HepG2 (cell line): ENCODE measurements around the gene IKZF4.

Source experiments
- AFF4 ChIP-seq: sonication (generic); formaldehyde crosslinking; IDR thresholded peaks from 2 replicates; pipeline ENCODE4 v1.4.0; 2020; ENCODE audit warnings: missing genetic modification reagents
- CEBPG ChIP-seq: IDR thresholded peaks from 2 replicates; pipeline ENCODE4 v1.6.1; 2016
- CREB1 ChIP-seq, 2 experiments: fragments of 450-650 bp in 1 of 2; IDR thresholded peaks; 2 replicates each; pipeline ENCODE4 v1.6.1; 2016 to 2017; ENCODE audit warnings: control low read depth in 1 of 2, mild to moderate bottlenecking in 1 of 2, missing compliant biosample characterization in 1 of 2, missing genetic modification characterization in 1 of 2
- CTCF ChIP-seq: sonication (generic); formaldehyde crosslinking; IDR thresholded peaks from 2 replicates; pipeline ENCODE4 v1.5.0; 2020; ENCODE audit warnings: mild to moderate bottlenecking, missing genetic modification reagents, moderate library complexity
- GATA4 ChIP-seq: sonication (generic); IDR thresholded peaks from 2 replicates; pipeline ENCODE4 v1.6.1; 2016; ENCODE audit warnings: antibody characterized with exemption, low read depth, borderline replicate concordance
- GATAD2A ChIP-seq: IDR thresholded peaks from 2 replicates; pipeline ENCODE4 v1.6.1; 2016
- IRF2 ChIP-seq: IDR thresholded peaks from 2 replicates; pipeline ENCODE4 v1.6.1; 2018; ENCODE audit warnings: missing genetic modification reagents, missing compliant biosample characterization
- POLR2A ChIP-seq, 2 experiments: IDR thresholded peaks; 2 replicates each; pipeline ENCODE4 v1.6.1; 2011; ENCODE audit warnings: low read depth in 2 of 2, low read length in 2 of 2, mild to moderate bottlenecking in 1 of 2, moderate library complexity in 1 of 2; ENCODE audit not compliant: insufficient read depth in 1 of 2
- RAD51 ChIP-seq: fragments of 450-650 bp; IDR thresholded peaks from 2 replicates; pipeline ENCODE4 v1.6.1; 2016; ENCODE audit warnings: borderline replicate concordance
- SATB2 ChIP-seq: sonication (generic); formaldehyde crosslinking; IDR thresholded peaks from 2 replicates; pipeline ENCODE4 v1.5.0; 2020; ENCODE audit warnings: missing genetic modification reagents
- TAF1 ChIP-seq: sonication (generic); formaldehyde crosslinking; IDR thresholded peaks from 2 replicates; pipeline ENCODE4 v1.4.0; 2020; ENCODE audit warnings: missing genetic modification reagents
- ZBTB1 ChIP-seq: sonication (generic); formaldehyde crosslinking; IDR thresholded peaks from 2 replicates; pipeline ENCODE4 v1.4.0; 2020; ENCODE audit warnings: missing genetic modification reagents, borderline replicate concordance
- ZNF660 ChIP-seq: sonication (generic); formaldehyde crosslinking; IDR thresholded peaks from 2 replicates; pipeline ENCODE4 v1.5.1; 2020; ENCODE audit warnings: mild to moderate bottlenecking, low read depth, missing genetic modification reagents, borderline replicate concordance
- ZNF792 ChIP-seq: IDR thresholded peaks from 2 replicates; pipeline ENCODE4 v1.6.1; 2016

DNA sequence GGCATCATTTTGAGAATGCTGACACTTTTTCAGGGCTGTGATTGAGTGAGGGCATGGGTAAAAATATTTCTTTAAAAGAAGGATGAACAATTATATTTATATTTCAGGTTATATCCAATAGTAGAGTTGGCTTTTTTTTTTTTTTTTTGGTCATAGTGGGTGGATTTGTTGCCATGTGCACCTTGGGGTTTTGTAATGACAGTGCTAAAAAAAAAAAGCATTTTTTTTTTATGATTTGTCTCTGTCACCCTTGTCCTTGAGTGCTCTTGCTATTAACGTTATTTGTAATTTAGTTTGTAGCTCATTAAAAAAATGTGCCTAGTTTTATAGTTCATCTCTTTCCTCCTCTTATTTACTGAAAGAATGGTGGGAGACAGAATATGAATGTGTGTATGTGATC is 48.4 kb upstream of the IKZF4 start:
- TF ChIP-seq AFF4 (no peak), TAF1 (CRISPR knock-in tag) (no peak), IRF2 (CRISPR knock-in tag) (no peak), CREB1 (IDR thresholded peaks at IDR 0.05) (no peak), CREB1 (CRISPR knock-in tag; IDR thresholded peaks at IDR 0.05) (no peak), GATAD2A (CRISPR knock-in tag) (no peak), SATB2 (no peak), ZNF792 (CRISPR knock-in tag) (no peak), RAD51 (no peak), CEBPG (no peak), ZBTB1 (CRISPR knock-in tag) (no peak), ZNF660 (CRISPR knock-in tag) (no peak), GATA4 (no peak), POLR2A (IDR thresholded peaks at IDR 0.05; ENCODE audit: insufficient read depth in 1 of 2, low read depth in 2 of 2, low read length in 2 of 2) (no peak), CTCF (CRISPR knock-in tag) (no peak)
